ENCODE data around the gene KCTD2. TPM values are rescaled to one million over a fixed set of nuclear protein-coding genes. Genes with fewer than 3 reads are reported as not detected.

The KCTD2 gene
- total and polyA plus RNA-seq, 2 of the 13 experiments (the other 11 are each of a cell fraction or from before 2014, with no cell fraction given): 28.3 to 32.6 TPM

DNA sequence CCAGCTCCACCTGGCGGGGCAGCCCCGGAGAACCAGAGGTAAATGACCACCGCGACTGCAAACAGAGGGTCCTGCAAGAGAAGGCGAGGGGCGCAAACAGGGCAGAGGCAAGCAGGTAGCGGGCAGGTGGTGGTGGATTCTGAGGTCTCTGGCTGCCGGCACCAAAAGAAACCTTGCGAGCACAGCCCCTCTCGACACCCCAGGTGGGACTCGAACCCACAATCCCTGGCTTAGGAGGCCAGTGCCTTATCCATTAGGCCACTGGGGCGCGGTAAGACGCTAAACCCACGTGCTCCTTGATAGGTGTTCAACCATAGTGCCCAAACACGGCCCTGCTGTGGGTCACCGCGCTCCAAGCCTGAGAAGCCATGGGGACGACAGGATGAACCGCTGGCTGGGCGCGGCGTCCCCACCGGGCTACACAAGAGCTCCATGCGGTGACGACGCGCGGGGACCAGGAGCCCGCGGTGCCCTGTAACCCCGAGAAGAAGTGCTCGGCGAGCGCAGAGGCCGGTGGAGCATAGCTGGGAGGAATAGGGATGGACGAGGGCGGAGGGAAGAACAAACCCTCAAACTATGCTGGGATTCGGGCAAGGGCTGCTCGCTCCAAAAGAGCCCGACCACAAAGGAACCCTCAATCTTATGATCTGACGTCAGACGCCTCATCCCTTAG lies 12.7 kb upstream of the KCTD2 start (continued):
- TF ChIP-seq, protein P1, sequence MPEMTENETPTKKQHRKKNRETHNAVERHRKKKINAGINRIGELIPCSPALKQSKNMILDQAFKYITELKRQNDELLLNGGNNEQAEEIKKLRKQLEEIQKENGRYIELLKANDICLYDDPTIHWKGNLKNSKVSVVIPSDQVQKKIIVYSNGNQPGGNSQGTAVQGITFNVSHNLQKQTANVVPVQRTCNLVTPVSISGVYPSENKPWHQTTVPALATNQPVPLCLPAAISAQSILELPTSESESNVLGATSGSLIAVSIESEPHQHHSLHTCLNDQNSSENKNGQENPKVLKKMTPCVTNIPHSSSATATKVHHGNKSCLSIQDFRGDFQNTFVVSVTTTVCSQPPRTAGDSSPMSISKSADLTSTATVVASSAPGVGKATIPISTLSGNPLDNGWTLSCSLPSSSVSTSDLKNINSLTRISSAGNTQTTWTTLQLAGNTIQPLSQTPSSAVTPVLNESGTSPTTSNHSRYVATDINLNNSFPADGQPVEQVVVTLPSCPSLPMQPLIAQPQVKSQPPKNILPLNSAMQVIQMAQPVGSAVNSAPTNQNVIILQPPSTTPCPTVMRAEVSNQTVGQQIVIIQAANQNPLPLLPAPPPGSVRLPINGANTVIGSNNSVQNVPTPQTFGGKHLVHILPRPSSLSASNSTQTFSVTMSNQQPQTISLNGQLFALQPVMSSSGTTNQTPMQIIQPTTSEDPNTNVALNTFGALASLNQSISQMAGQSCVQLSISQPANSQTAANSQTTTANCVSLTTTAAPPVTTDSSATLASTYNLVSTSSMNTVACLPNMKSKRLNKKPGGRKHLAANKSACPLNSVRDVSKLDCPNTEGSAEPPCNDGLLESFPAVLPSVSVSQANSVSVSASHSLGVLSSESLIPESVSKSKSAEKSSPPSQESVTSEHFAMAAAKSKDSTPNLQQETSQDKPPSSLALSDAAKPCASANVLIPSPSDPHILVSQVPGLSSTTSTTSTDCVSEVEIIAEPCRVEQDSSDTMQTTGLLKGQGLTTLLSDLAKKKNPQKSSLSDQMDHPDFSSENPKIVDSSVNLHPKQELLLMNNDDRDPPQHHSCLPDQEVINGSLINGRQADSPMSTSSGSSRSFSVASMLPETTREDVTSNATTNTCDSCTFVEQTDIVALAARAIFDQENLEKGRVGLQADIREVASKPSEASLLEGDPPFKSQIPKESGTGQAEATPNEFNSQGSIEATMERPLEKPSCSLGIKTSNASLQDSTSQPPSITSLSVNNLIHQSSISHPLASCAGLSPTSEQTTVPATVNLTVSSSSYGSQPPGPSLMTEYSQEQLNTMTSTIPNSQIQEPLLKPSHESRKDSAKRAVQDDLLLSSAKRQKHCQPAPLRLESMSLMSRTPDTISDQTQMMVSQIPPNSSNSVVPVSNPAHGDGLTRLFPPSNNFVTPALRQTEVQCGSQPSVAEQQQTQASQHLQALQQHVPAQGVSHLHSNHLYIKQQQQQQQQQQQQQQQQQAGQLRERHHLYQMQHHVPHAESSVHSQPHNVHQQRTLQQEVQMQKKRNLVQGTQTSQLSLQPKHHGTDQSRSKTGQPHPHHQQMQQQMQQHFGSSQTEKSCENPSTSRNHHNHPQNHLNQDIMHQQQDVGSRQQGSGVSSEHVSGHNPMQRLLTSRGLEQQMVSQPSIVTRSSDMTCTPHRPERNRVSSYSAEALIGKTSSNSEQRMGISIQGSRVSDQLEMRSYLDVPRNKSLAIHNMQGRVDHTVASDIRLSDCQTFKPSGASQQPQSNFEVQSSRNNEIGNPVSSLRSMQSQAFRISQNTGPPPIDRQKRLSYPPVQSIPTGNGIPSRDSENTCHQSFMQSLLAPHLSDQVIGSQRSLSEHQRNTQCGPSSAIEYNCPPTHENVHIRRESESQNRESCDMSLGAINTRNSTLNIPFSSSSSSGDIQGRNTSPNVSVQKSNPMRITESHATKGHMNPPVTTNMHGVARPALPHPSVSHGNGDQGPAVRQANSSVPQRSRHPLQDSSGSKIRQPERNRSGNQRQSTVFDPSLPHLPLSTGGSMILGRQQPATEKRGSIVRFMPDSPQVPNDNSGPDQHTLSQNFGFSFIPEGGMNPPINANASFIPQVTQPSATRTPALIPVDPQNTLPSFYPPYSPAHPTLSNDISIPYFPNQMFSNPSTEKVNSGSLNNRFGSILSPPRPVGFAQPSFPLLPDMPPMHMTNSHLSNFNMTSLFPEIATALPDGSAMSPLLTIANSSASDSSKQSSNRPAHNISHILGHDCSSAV (CRISPR knock-in tag; IDR thresholded peaks at IDR 0.05; ENCODE audit: borderline replicate concordance): no peak
- no peak for TF ChIP-seq PCBP2 (optimal IDR thresholded peaks at IDR 0.05; ENCODE audit: low read depth, low read length, poor library complexity, severe bottlenecking)
- TF ChIP-seq TAF1 (CRISPR knock-in tag; IDR thresholded peaks at IDR 0.05): peak; percentile 47
- TF ChIP-seq PAWR (CRISPR knock-in tag; IDR thresholded peaks at IDR 0.05; ENCODE audit: borderline replicate concordance): peak; percentile 84; the same call in 1 of the 2 replicates
- TF ChIP-seq NCOR1 (IDR thresholded peaks at IDR 0.05; ENCODE audit: borderline replicate concordance, low read length): 0 out of 2 replicates have a peak, but pooled peaks have one; percentile 64
- TF ChIP-seq, protein P2, sequence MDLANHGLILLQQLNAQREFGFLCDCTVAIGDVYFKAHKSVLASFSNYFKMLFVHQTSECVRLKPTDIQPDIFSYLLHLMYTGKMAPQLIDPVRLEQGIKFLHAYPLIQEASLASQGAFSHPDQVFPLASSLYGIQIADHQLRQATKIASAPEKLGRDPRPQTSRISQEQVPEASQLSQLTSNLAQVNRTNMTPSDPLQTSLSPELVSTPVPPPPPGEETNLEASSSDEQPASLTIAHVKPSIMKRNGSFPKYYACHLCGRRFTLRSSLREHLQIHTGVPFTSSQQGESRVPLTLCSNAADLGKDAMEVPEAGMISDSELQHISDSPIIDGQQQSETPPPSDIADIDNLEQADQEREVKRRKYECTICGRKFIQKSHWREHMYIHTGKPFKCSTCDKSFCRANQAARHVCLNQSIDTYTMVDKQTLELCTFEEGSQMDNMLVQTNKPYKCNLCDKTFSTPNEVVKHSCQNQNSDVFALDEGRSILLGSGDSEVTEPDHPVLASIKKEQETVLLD (CRISPR knock-in tag; IDR thresholded peaks at IDR 0.05; ENCODE audit: low read depth): no peak
- peak; percentile 86; the same call in 1 of the 2 replicates for TF ChIP-seq ZNF225 (CRISPR knock-in tag; IDR thresholded peaks at IDR 0.05)
- TF ChIP-seq, protein P3, sequence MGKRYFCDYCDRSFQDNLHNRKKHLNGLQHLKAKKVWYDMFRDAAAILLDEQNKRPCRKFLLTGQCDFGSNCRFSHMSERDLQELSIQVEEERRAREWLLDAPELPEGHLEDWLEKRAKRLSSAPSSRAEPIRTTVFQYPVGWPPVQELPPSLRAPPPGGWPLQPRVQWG (CRISPR knock-in tag; IDR thresholded peaks at IDR 0.05; ENCODE audit: borderline replicate concordance, low read depth): no peak
- TF ChIP-seq ETV5 (CRISPR knock-in tag; IDR thresholded peaks at IDR 0.05; ENCODE audit: borderline replicate concordance): no peak; the same call in none of the 2 replicates
- TF ChIP-seq SAFB2 (CRISPR knock-in tag; IDR thresholded peaks at IDR 0.05; ENCODE audit: borderline replicate concordance, low read depth): peak; percentile 92
- TF ChIP-seq, protein P4, sequence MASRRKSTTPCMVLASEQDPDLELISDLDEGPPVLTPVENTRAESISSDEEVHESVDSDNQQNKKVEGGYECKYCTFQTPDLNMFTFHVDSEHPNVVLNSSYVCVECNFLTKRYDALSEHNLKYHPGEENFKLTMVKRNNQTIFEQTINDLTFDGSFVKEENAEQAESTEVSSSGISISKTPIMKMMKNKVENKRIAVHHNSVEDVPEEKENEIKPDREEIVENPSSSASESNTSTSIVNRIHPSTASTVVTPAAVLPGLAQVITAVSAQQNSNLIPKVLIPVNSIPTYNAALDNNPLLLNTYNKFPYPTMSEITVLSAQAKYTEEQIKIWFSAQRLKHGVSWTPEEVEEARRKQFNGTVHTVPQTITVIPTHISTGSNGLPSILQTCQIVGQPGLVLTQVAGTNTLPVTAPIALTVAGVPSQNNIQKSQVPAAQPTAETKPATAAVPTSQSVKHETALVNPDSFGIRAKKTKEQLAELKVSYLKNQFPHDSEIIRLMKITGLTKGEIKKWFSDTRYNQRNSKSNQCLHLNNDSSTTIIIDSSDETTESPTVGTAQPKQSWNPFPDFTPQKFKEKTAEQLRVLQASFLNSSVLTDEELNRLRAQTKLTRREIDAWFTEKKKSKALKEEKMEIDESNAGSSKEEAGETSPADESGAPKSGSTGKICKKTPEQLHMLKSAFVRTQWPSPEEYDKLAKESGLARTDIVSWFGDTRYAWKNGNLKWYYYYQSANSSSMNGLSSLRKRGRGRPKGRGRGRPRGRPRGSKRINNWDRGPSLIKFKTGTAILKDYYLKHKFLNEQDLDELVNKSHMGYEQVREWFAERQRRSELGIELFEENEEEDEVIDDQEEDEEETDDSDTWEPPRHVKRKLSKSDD (CRISPR knock-in tag; IDR thresholded peaks at IDR 0.05; ENCODE audit: low read depth): peak; percentile 45; the same call in 1 of the 2 replicates
- no peak for TF ChIP-seq ZNF589 (CRISPR knock-in tag; conservative IDR thresholded peaks at IDR 0.05)
- TF ChIP-seq, protein P5, sequence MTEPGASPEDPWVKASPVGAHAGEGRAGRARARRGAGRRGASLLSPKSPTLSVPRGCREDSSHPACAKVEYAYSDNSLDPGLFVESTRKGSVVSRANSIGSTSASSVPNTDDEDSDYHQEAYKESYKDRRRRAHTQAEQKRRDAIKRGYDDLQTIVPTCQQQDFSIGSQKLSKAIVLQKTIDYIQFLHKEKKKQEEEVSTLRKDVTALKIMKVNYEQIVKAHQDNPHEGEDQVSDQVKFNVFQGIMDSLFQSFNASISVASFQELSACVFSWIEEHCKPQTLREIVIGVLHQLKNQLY (CRISPR knock-in tag; IDR thresholded peaks at IDR 0.05): peak; percentile 77
- peak; percentile 82; the same call in 1 of the 2 replicates for TF ChIP-seq TSC22D2 (CRISPR knock-in tag; IDR thresholded peaks at IDR 0.05; ENCODE audit: borderline replicate concordance)

Measured in HepG2 (cell line).